GM19397 (cell line): ENCODE data around the gene MATN1.

ENCODE experiments used
- ATAC-seq: cut with Tn5 transposase; IDR thresholded peaks from one replicate; pipeline ENCODE4 v1.9.1; 2021; ENCODE audit warnings: mild to moderate bottlenecking, moderate library complexity; ENCODE audit not compliant: unreplicated experiment

Gene MATN1

GRCh38 chr1:30732277-30732996, 9.1 kb upstream of the MATN1 start:
- ATAC-seq, result peak; percentile 41

DNA sequence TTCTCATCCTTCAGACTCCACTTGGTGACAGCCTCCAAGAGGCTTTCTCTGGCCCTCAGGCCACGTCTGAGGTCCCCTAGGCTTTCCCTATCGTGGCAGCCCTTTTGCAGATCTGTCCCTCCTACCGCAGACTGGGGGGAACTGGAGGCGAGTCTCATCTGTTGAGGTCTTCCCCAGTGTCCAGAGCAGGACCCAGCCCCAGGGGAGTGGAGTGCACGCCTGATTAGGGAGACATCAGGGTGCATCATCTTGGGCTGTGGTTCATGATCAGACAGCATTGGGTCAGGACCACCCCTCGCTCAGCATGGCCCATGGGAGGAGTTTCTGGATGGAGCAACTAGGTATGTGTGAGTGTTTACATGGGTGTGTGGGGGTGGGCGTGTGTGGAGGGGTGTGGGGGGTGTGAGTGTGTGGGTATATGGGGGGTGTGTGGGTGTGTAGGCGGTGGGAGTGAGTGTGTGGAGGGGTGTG, 8.5 kb upstream of the MATN1 start:
- ATAC-seq, result no peak

- ATAC-seq, result no peak
Observed at GRCh38 chr1:30731109-30731805, 7.9 kb upstream of the MATN1 start.

DNA sequence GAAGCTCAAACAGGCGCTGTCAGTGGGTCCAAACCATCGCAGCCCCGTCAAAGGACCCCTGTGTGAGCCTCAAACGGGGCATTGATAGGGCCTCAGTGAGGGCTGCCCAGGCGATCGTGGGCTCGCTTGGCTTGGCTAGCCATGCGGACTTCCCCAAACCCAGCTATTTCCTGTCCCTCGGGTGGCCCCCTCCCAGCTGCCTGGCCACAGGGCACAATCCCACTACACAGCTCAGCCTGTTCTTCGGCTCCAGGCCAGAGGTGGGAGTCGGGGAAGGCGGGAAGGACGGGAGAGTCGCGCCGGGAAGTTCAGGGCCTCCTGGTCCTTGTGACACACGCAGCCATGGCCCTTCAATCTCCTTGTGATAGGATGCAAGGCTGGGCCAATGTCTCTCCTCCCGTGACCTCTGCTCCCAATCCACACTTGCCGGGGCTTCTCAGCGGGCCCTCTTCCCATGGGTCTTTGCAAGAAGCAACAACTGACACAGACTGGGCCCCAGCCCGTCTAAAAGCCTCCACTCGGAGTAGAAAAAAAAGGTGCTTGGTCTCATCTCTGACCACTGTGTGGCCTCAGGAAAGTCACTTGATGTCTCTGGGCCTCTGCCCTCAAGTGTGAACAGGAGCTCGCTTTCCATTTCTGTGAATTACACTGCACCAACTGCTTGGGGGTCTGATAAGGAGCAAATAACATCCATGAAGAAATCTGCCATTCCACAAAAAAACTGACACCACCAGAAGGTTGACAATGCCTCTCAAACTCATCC, 7.1 kb upstream of the MATN1 start:
- peak; percentile 41 for ATAC-seq

DNA sequence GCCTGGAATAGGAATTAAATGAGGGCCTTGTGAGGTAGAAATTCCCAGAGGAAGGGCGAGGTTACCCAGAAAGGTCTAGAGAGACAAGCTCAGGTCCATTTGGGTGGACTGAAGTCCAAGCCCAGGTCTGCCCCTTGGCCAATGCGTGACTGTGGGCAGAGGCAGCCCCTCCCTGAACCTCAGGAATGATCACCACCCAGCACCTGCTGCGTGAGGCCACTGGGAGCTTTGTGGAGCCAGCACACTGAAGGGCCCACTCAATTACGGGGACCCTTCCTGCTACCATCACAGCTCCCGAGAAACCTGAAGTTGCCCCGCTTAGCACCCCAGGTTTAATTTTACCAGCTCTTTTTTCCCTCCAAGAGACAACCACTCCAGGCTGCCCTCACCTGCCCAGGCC, 6.5 kb upstream of the MATN1 start:
- ATAC-seq, result no peak

GRCh38 chr1:30728832-30729638, 5.7 kb upstream of the MATN1 start:
- ATAC-seq, result no peak

GRCh38 chr1:30728340-30728739, 5.0 kb upstream of the MATN1 start:
- ATAC-seq, result no peak

DNA sequence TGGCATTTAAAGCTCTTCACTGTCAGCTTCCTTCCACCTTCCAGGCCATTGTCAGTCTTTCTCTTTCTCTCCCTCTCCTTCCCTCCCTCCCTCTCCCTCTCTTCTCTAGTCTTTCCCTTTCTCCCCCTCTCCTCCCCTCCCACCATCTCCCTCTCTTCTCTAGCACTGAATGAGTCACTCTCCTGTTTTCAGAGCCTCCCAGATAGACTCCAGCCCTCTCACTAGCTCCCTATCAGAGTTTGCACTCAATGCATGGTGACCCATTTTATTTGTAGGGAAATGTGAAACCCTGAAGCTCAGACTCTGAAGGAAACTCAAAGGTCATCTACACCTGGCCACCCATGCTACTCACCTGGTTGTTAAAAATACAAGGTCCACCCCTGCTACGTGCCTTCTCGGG, 4.4 kb upstream of the MATN1 start:
- ATAC-seq, result no peak

DNA sequence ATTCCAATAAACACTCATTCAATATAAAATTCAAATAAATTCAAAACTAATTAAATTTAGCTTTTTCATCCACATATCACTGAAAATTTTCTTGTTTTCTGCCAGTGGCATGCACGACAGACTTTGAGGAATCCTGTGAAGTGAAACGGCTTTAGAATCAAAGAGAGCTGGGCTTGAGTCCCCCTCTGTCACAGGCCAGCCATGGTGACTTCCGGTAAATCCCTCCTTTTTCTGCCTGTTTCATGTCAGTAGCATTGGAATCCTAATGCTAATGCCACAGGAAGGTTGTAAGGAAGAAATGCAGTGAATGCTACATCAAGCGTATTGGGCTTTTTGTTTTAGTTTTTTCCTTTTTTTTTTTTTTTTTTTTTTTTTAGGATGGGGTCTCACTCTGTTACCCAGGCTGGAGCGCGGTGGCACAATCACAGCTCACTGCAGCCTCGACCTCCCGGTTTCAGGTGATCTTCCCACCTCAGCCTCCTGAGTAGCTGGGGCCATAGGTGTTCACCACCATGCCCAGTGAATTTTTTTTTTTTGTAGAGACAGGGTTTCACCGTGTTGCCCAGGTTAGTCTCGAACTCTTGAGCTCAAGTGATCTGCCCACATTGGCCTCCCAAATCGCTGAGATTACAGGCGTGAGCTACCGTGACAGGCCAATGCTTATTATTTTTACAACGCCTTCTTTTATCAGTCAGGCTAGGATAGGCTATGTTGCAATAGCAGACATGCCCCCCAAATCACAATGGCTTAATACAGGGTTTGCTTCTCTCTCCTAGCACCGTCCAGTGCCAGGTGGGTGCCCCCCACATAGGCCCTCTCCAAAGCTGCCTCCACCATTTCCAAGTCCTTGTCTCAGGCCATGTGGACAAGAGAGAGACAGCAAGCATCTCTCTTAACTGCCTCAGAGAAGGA, 3.6 kb upstream of the MATN1 start:
- ATAC-seq, result no peak

DNA sequence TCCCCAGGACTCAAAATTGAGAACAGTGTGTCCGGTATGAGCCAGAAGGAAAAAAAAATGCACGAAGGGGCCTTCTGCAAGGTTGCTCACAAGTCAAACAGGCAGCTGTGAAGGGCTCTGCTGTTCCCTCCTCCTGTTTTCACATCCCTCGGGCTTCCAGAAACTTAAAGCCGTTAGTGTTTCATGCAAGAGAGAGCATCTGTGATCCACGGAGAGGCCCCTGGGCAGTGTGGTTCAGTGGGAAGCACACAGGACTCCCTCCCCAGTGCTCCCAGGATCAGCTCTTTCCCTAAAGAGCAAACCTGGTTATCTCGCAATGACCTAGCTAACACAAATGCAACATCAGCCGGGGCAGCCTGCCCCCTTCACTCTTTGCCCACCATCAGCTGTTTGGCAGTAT, 2.9 kb upstream of the MATN1 start:
- no peak for ATAC-seq

- ATAC-seq, result no peak
Observed at GRCh38 chr1:30725450-30726095, 2.2 kb upstream of the MATN1 start.

DNA sequence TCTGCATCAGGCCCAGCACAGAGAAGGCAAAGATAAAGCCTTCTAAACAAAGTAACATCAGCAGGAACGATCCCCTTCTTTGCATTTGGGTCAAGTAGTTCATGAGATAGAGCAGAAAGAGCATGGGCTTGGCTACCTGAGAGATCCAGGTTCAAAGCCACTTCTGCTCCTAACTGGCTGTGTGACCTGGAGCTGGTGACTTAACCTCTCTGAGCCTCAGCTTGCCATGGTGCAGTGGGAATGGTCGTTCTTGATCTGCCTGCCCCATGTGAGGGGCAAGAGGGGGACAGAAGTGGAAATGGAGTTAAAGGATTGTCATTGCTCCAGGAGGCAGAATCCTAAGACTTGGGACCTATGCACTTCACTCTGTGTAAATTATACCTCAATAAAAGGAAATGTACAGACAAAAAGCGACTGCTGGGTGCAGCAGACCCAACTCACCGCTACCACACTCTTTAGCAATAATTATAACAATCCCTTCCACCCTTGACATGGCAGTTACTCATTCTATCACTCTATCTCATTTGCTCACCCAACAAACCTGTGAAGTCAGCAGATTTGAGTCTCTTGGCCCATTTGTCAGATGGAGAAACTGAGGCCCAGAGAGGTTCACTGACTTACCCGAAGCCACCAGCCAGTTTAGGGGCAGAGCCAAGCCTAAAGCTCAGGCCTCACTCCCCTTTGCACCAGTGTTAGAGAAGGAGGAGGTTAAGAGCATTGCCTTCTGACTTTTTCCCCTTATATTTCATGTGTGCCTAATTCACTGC, 1.5 kb upstream of the MATN1 start:
- no peak for ATAC-seq

- no peak for ATAC-seq
Observed at GRCh38 chr1:30724175-30724574, 790 bp upstream of the MATN1 start.

GRCh38 chr1:30721812-30722537, 1.4 kb downstream of the MATN1 start:
- no peak for ATAC-seq

DNA sequence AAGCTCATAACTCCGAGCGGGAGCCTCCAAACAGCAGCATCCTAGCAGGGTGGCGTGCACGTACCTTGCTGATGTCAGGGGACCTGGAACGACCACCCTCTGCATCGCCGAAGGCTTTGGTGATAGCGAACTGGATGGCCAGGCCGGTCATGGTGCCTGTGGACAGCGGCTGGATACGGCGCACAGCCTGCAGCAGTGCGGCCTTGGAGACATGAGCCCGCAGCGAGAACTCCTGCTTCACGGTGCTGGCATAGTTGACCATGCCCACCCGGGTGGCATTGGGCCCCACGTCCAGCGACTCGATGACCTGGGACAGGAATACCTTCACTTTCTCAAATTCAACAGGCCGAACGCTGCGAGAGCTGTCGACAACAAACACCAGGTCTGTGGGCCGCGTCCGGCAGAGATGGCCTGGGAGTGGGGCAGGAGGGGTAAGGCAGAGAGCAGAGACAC, 2.0 kb downstream of the MATN1 start:
- ATAC-seq, result no peak

DNA sequence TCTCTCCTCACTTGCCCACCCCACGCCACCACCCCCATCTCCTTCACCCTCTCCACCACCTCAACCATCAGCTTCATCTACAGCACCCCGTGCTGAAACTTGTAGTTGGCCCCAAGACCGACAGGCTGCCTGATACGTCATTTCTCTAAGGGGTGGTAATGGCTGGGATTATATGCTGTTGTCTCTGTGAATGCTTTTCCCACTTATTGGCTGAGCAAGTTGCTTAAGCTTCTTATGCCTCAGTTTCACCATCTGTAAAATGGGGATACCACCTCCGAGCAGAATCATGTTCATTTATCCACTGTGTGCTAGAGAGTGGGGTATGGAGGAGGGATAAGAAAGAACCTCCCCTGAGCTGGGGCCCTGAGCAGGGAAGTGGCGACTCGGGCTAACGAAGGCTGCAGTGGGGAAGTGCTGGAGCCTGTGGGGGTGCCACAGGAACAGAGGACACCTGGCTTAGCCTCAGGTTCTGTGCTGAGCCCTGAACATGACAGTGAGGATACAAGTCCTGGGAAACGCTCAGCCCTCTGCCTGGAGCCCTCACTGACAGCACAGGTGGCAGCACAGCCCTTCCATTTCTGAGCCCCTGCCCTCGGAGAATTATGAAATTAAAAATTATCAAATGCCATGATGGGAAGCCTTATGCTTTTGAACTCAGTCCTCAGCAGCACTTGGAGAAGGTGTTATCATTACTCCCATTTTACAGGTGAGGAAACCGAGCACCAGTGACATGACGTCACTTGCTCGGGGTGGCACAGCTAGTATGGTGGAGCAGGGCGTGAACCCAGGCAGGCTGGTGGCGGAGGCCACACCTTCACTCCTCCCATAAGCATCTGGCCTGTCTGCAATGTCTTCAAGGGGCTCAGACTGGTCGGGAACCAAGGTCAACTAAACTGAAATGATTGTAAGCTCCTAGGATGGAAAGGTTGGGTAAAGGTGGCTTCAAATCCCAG, 2.8 kb downstream of the MATN1 start:
- ATAC-seq, result no peak
